NB4 (cell line): ENCODE data around the gene ZNF185.

Experiments used
- MYC ChIP-seq: IDR thresholded peaks from 2 replicates; pipeline ENCODE4 v1.6.1; 2011; ENCODE audit warnings: low read depth, low read length
- POLR2A ChIP-seq: IDR thresholded peaks from 2 replicates; pipeline ENCODE4 v1.6.1; 2011; ENCODE audit warnings: mild to moderate bottlenecking; ENCODE audit not compliant: insufficient read length; ENCODE audit errors: extremely low read depth
- TF ChIP-seq, protein P1 (sequence below): IDR thresholded peaks from one replicate; pipeline ENCODE4 v1.5.1; 2012; ENCODE audit warnings: low read depth, low read length

DNA sequence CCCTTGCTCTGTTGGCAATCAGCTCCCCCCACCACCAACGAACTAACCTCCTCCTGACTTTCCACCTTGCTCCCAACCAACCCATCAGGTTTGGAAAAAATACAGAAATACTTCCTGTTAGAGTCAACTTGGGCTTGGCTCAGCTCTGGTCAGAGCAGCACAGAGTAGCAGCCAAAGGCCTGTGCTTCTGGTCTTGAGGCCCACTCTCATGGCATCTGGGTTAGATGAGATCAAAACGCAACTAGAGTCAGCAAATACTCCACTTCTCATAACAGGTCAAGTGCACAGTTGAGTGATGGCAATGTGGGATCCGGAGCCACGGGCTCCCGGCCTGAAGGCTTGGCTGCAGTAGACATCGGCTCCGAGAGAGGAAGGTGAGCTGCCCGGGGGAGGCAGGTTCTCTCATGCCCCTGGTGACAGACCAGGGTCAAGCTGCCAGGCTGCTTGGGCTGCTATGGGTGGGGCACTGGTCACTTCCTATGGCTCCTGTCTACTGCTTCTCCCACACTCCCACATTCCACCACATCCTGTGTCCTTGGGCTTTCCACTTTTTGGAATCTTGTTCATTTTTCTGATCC is 34.8 kb downstream of the ZNF185 start:
- TF ChIP-seq, protein P1, sequence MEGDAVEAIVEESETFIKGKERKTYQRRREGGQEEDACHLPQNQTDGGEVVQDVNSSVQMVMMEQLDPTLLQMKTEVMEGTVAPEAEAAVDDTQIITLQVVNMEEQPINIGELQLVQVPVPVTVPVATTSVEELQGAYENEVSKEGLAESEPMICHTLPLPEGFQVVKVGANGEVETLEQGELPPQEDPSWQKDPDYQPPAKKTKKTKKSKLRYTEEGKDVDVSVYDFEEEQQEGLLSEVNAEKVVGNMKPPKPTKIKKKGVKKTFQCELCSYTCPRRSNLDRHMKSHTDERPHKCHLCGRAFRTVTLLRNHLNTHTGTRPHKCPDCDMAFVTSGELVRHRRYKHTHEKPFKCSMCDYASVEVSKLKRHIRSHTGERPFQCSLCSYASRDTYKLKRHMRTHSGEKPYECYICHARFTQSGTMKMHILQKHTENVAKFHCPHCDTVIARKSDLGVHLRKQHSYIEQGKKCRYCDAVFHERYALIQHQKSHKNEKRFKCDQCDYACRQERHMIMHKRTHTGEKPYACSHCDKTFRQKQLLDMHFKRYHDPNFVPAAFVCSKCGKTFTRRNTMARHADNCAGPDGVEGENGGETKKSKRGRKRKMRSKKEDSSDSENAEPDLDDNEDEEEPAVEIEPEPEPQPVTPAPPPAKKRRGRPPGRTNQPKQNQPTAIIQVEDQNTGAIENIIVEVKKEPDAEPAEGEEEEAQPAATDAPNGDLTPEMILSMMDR = no peak
- TF ChIP-seq MYC (no peak), POLR2A (no peak)
